DMS114 treated with DMSO at 0.1 percent for 48 hours (cell line): ENCODE data around the gene SLC30A1.
"Not testable (repeated sequence)": the region's sequence is repeated elsewhere in the genome, so short reads cannot be mapped to it uniquely, and the experiment has no call there.

Experiments
- DNase-seq: peaks from one replicate; lab custom pipeline; 2025; ENCODE audit not compliant: unreplicated experiment; lab: John Stamatoyannopoulos, UW

SLC30A1 gene

DNA sequence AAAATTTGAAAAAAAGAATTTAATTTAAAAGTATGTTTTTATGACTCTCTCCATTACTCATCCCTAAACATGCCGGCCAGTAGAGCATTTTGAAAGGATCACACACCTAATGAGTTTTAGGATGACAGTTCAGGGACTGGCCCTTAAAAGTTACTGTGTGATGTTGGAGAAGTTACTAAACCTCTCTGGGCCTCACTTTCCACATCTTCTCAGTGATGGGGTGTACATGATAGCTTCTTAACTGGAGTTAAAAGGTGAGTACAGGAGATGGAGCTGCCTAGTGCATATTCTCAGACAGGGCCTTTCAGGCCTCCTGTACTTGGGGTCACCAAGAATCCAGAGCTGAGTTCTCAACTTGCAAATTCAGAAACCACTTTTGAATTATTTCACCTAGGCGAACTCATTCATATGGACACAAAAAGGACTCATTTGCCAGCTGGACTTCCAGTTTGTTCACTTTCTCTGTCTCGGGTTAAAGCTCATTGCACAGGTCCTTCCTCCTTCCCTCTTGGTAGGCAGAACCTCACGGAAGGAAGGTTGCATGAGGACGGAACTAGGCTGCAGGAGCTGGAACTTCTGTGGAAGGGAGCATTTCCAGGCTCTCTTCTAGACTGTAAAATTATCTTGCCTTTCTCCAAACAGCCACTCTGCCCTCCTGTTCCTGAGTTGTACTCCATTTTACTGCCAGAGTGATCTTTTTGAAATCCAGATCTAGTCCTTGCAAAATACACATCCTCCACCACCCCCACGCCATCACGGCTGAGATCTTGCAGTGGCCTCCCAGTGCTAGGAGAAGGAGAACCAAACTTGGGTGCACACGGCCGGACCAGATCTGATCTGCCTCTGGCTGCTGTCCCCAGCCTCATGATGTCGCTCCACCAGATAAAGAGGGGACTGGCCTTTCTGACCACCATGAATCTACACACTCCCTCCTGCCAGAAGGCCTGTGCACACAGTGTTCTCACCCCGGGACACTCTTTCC, 4.3 kb upstream of the SLC30A1 start:
- no peak for DNase-seq

DNA sequence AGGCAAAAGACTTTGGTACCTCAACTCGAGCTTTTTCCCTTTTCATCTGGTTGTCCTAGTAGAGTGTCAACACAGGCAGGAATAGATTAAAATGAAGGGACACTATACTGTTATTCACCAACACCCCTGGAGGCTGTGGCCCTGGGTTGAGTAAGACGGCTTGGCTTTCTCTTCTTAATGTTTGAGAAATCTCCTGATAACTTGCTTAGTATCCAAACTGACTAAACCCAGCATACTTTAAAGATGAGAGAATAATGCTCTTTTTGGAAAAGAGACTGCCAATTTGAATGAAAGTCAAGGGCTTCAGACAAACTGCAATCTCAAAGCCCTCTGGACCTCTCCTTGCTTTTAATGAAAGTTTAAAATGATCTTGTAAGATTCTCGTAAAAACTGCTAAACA, 2.6 kb upstream of the SLC30A1 start:
- no peak for DNase-seq

DNA sequence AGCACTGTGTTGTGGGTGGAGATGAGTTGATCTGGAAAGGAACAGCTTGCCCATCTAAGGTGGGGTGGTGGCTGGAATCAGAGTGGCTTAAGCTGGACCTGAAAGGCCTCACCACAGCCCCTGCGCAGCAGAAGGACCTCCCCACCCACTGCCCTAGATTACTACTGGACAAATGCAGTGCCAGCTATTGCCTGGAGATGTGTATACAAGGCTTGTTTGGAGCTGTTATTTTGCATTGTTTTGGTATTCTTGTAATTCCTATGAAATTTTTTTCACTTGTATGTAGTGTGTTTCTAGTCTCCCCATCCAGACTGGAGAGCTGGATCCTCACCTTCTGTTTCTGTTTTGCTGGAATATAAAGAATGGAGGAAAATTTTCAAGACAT, 1.3 kb upstream of the SLC30A1 start:
- no peak for DNase-seq

DNA sequence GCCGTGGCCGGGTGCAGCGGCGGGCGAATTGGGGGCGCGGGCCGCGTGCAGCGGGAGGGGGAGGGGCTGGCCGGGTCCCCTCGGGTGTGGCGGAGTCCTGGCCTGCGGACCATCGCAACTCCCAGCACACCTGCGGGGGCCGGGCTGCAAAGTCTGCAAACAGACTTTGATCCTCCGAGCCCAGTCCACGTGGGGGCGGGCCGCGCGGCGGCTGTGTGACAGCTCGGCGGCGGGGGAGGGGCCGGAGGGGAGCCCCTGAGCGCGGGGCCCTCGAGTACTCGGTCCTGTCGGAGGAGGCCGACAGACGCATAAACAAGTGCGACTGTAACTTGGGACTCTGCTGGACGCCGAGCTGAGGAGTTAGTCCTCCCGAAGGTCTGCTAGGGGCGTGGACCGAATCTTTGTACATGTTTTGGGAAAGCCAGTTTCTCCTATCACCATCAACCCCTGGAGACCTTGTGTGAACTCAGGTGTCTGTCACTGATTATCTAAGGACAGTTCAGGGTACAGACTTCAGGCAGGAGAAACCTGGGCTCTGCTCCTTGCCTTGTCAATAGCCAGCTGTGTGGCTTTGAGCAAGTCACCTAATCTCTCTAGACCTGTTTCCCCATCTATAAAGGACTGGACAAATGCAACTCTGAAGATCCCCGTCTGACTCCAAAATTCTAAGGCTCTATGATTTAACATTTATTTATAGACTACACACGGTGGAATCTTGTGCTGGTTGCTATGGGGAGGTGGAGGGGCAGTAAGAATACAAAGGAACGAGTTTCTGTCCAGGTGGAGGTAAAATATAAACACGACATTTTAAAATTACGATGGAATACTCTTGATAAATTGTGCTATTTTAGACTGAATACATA, 710 bp upstream of the SLC30A1 start:
- no peak for DNase-seq

DNA sequence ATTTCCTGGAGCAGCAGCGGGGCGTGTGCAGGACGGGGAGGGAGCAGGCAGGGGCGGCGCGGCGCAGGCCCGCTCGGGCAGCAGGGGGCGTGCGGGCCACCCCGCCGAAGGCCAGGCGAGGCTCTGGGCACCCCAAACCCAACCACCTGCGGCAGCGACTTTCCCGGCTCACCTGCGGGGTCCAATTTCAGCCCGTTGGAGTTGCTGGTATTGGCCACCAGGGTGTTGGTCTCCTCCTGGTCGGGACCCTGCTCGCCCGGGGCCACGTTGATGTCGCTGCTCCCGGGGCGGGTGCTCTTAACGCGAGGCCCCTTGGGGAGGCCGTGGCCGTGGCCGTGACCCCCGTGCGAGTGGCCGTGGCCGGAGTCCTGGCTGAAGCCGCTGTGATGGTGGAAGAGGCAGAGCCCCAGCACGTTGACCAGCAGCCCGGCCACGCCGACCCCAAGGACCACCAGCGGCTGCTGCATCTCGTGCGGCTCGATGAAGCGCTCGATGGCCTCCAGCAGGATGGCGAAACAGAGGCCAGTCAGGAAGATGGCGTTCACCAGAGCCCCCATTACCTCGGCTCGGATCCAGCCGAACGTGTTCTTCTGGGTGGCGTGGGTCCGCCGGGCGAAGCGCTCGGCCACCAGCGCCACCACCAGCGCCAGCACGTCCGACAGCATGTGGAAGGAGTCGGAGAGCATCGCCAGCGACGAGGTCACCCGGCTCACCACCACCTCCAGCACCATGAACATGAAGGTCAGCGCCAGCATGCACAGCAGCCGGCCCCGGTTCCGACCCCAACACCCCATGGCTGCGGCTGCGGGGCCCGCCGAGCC, 932 bp downstream of the SLC30A1 start:
- peak; percentile 32 for DNase-seq

DNA sequence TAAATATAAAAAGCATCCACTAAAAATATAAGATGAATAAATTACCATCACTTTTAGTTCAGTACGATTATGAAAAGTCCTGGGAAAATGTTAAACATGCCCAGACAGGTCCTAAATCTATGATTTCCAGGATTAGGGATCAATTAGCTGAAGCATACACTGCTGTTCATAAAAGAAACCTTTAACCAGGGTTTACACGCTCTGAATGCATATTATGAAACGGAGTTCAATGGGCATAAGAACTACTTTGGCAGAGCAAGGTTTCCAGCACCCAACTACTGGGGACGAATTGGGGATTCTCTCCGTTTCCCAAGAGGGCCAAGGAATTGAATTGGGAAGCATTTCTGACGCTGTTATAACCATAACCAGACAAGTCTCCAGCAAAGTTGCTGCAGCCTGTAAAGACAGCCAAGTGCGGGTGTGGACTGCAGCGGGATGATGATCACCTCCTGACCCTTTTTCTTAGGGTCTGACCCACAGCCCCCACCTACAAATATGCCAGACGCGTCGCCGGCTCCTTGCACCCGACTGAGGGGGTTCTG, 1.6 kb downstream of the SLC30A1 start:
- DNase-seq, result no peak

DNA sequence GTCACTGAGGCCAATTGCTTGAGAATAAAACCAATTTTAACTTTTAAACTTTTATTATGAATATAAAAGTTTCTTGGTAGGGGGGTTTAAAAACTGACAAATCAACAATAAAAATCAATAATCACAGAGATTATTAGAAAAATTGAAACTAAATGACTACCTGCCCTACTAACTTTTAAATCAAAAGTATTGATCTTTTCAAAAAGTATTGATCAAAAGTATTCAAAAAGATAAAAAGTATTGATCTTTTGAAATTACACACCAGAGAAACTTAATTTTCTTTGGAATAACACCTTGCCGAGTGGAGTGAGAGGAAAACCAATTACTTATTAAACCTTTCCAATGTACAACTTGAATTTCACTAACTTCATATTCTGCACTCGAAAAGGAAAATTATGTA, 2.2 kb downstream of the SLC30A1 start:
- DNase-seq, result no peak

DNA sequence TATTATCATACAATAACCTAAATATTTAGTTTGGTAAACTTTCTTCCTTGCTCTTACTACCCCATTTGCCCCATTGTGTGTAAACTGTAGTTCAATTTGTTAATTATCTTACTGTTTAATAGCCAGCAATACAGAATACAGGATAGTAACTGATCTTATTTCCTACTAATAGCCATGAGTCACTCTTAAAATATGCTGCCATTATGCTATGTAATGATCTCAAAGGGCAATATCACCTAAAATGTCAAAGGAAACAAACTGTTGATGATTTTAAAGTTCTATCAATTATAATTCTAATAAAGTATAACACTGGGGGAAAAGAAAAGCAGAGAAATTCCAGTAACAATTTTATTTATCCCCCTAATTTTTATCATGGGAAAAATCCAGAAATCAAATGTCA, 4.3 kb downstream of the SLC30A1 start:
- no peak for DNase-seq

DNA sequence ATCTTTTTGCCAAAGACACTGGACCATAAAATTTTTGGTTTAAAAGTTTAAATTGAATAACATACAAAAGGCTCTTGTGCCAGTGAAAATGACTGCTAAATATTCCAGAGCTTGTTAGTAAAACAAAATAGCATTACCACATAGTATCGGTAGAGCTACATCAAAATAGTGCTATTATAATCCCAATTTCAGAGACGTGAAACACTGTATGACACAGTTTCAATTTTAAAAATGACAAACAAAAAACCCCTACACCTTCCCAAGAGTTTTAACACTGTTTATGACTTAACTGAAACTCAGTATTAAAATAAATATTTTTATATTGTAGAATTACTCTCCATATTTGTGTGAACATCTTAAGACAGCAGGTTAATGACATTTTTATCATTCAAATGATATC, 7.0 kb downstream of the SLC30A1 start:
- no peak for DNase-seq

DNA sequence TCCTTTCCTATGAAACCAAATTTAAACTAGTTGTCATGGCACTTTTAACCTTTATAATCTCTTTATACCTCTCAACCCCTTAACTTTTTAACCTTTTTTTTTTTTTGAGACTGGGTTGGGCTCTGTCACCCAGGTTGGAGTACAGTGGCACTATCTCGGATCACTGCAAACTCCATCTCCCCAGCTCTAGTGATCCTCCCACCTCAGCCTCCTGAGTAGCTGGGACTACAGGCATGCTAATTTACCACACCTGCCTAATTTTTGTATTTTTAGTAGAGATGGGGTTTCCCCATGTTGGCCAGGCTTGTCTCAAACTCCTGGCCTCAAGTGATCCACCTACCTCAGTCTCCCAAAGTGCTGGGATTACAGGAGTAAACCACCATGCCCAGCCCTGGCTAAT, 8.6 kb downstream of the SLC30A1 start:
- DNase-seq, result not testable (repeated sequence)

DNA sequence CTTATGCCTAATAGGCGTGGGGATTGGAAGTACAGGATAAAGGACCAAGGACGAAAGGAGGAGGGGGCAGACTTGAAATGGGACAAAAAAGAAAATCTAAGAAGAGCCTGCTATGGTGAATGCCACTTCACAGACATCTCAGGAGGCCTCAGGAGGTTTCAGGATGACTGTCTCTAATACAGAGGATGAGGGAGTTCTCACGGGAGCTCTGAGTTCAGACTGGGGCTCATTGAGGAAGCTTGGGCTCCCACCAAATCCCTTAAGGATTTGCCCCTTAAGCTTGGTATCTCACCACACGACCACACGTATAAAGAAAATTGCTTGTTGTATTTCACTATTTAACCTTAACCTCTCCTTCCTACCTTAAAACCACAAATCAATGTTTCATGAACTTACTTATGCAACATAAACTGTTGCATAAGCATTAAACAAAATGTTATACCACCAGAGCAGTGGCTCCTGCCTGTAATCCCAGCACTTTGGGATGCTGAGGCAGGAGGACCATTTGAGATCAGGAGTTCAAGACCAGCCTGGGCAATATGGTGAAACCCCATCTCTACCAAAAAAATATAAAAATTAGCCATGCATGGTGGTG, 12.4 kb downstream of the SLC30A1 start:
- DNase-seq, result no peak

DNA sequence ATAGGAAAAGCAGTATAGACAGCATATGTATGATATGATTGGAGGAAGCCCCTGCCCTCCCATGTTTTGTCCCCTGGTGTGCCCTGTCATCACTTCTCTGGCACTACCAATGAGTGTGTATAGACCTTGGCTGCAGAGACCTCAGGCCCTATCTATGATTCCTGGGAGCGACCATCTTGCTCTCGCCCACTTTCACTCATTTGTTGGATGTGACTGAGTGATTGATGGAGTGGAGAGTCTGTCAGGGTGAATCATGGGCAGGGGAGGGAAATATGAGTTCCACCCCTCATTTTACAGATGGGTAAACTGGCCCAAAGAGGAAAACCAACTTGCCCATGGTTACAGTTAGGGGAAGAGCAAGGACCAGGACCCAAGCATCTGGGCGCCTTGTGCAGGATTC, 14.9 kb downstream of the SLC30A1 start:
- no peak for DNase-seq

DNA sequence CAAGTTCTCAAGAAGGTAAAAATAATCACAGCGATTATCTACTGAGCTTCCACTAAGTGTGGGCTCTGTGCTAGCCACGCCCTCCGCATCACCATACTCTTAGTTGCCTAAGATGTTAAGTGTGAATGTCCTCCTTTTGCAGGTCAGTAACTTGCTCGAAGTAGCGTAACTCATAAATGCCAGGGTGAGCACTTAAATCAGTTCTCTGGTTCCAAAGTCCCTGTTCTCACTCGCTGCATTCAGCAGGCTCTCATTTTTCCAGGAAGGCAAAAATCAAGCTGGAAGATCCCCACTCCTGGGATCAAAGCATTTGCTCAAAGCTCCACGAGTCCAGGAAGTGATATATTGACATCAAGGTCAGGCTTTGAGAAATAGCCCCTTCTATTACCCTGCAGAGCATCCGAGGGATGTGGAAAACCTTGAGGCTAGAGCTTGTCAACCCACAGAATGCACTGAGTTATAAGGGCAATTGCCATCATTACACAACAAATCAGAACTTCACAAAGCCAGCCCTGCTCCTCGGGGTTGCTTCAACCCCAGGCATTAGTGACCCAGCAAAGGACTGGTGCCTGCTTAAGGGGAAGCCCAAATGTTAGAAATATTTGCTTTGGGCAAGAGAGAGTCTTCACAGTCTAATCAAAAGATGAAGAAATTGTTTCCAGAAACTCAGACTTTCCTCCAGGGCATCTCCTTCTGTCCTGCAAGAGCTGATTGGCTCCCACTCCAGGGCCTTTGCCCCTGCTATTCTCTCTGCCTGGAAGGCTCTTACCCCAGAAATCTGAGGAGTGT, 19.5 kb downstream of the SLC30A1 start:
- DNase-seq, result no peak

DNA sequence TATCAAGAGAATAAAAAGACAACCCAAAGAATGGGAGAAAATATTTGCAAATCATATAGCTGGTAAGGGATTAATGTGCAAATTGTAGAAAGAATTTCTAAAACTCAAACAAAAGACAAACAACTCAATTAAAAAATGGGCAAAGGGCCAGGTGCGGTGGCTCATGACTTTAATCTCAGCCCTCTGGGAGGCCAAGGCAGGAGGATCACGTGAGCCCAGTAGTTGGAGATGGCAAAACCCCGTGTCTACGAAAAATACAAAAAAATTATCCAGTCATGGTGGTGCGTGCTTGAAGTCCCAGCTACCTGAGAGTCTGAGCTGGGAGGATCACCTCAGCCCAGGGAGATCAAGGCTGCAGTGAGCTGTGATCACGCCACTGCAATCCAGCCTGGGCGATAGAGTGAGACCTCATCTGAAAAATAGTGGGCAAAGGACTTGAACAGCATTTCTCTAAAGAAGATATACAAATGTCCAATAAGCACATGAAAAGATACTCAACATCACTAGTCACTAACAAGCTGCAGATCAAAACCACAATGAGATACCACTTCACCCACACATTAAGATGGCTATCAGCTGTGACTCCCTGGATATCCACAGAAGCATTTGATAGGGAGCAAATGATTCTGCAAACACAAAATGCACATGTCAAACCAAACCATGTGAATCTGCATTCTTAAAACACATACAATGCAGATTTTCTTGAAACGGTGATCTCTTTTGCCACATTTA, 20.9 kb downstream of the SLC30A1 start:
- no peak for DNase-seq

DNA sequence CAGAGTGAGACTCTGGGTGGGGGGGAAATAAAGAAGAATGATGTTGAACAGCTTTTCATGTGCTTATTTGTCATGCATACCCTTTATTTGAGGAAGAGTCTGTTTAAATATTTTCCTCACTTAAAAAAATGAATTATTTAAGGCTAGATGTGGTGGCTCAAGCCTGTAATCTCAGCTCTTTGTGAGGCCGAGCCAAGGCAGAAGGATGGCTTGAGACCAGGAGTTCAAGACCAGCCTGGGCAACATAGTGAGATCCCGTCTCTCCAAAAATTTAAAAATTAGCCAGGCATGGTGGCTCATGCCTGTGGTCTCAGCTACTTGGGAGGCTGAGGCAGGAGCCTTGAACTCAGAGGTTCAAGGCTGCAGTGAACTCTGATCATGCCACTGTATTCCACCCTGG, 25.4 kb downstream of the SLC30A1 start:
- no peak for DNase-seq

DNA sequence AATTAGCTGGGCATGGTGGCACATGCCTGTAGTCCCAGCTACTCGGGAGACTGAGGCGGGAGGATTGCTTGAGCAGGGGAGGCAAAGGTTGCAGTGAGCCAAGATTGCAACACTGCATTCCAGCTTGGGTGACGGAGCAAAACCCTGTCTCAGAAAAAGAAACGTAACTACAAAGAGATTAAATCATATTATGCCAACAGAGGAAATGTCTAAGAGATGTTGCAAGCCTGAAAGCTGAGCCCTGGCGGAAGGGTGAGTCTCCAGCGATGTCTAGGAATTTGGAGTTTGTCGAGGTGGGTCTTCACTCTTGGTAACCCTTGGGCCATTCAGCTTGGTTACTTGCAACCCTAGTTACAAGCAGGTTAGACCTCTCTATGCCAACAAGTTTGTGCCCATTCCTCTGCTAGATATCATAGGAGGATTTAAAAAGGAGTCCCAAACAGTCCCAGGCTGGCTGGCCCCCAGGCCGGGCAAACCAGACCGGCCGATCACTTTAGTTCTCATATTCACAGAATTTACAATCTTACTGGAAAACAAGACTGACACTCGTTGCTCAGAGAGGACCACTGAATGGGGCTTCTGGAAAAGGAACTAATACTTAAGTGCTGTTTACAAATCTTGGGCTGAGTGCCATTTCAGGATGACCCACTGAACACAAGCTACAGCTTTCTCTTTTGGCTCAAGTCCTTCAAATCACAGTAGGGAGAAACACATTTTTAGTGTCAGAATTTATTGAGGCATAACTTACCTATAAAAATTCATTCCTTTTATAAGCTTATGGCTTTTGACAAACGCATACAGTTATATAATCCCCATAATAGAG, 27.1 kb downstream of the SLC30A1 start:
- no peak for DNase-seq

DNA sequence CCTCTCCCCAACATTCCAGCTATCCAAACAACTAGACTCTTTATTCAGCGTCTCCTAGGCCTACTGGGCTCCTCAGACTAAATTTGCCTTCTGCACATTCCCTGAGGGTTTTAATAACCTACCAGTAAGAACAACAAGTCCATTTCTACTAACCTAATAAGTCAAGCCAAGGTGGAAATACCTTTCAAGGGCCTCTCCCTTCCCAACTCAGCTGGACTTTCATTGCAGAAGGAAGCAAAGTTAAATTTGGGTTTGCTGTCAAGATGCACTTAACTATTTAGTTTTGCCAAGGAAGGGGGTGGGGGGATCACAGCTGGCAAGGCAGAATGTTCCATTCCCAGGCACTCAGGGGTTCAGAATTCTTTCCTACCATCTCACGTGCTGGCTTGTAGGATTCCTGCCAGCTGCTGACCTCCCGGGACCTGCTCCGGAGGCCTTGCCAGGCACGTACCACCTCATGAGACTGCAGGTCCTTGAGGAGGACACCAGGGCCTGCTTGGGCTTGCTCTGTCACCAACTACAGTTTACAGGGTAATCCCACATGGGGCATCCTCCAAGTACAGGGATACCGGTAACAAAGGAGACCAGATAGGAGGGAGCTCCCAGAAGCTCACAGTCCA, 29.8 kb downstream of the SLC30A1 start:
- no peak for DNase-seq
